AG09309 (cell line): ENCODE data around the gene UCN.

ENCODE experiments used
- DNase-seq: peaks from one replicate; pipeline ENCODE4 v3.0.0-alpha.2; 2010; ENCODE audit warnings: low read depth
- H3K4me3 ChIP-seq: 2 replicates; pipeline ENCODE4 v1.5.1; 2011; ENCODE audit warnings: mild to moderate bottlenecking, low read depth, low read length, moderate library complexity; ENCODE audit not compliant: control insufficient read depth
- TF ChIP-seq, protein P1 (sequence below): IDR thresholded peaks from 2 replicates; pipeline ENCODE4 v1.5.1; 2011; ENCODE audit warnings: mild to moderate bottlenecking, low read depth, low read length, inconsistent platforms; ENCODE audit not compliant: insufficient read depth, control insufficient read depth; ENCODE audit errors: missing control alignments

UCN gene

DNA sequence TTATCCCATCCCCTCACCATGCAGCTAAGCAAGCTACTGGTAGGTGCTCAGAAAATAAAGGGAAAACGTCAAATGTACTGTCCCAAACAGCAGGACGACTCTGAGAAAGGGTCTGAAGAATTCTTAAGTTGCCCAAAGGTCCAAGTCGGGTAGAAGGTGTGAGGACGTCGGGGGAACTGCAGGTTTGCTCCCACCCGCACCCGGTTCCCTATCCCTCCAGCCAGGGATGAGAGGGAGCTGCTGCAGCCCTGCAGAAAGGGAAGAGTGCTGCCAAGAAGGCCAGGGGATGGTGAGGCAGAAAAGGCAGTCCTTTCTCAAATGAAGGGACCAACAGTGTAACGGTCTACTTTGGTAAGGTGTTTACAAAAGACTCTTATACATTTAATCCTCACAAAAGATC, 6.9 kb upstream of the UCN start:
- TF ChIP-seq, protein P1, sequence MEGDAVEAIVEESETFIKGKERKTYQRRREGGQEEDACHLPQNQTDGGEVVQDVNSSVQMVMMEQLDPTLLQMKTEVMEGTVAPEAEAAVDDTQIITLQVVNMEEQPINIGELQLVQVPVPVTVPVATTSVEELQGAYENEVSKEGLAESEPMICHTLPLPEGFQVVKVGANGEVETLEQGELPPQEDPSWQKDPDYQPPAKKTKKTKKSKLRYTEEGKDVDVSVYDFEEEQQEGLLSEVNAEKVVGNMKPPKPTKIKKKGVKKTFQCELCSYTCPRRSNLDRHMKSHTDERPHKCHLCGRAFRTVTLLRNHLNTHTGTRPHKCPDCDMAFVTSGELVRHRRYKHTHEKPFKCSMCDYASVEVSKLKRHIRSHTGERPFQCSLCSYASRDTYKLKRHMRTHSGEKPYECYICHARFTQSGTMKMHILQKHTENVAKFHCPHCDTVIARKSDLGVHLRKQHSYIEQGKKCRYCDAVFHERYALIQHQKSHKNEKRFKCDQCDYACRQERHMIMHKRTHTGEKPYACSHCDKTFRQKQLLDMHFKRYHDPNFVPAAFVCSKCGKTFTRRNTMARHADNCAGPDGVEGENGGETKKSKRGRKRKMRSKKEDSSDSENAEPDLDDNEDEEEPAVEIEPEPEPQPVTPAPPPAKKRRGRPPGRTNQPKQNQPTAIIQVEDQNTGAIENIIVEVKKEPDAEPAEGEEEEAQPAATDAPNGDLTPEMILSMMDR: no peak
- H3K4me3 ChIP-seq: no peak overlapping the region
- DNase-seq: no peak

DNA sequence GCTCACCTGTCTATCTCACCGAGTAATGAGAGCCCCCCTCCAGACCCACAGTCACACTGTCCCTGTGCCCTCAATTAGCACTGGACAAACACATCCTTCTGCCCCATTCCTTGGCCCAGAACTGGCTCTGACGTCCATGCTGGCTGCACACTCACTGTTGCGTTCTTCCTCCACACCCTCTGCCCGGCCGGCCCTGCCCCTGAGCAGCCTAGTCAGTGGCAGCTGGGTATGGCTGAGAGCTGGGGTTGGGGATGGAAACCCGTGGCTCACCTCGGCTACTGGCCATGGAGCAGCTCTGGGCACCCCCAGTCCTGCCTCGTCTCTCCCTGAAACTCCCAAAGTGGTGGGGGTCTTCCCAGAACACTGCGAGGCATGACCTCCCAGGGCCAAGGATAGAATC, 6.5 kb upstream of the UCN start:
- no peak for DNase-seq
- TF ChIP-seq, protein P1: no peak
- H3K4me3 ChIP-seq: no peak overlapping the region

DNA sequence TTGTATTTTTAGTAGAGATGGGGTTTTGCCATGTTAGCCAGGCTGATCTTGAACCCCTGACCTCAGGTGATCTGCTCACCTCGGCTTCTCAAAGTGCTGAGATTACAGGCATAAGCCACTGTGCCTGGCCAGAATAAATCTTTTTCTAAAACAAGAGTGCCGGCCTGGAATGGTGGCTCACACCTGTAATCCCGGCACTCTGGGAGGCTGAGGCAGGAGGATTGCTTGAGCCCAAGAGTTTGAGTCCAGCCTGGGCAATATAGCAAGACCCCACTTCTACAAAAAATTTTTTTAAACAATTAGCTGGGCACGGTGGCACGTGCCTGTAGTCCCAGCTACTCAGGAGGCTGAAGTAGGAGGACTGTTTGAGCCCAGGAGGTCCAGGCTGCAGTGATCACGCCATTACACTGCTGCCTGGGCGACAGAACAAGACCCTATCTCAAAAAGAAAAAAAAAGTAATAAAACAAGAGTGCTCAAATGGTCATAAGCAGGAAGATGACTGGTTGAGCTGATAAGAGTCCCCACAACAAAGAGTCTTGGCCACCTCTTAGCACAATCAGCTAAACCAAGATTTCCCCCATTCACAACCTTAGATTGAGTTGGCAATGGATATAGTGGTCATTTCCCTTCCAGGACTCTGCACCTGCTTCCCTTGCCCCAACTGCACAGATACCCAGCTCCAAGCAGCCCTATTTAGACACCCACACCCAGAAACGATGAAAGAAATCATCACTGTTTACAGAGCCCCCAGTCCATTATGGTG, 5.8 kb upstream of the UCN start:
- H3K4me3 ChIP-seq: no peak overlapping the region
- TF ChIP-seq, protein P1: no peak
- DNase-seq: no peak

DNA sequence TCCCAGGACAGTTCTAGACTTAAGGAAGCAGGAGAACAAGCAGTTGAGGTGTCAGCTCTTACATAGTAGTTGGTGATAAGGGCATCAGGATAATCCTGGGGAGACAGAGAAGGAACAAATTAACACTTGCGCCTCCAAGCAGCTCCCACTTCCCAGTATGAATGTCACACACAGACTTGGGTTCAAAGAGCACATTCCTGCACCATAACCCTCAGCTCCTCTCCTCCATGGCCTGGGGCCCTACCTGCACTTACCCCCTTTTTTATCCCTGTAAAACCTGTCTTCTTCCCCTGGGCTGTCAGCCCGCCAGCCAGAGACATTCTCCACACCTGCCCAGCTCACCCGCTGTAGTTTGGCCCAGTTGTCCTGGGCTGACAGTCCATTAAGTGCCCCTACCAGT, 3.9 kb upstream of the UCN start:
- no peak overlapping the region for H3K4me3 ChIP-seq
- TF ChIP-seq, protein P1: no peak
- no peak for DNase-seq

DNA sequence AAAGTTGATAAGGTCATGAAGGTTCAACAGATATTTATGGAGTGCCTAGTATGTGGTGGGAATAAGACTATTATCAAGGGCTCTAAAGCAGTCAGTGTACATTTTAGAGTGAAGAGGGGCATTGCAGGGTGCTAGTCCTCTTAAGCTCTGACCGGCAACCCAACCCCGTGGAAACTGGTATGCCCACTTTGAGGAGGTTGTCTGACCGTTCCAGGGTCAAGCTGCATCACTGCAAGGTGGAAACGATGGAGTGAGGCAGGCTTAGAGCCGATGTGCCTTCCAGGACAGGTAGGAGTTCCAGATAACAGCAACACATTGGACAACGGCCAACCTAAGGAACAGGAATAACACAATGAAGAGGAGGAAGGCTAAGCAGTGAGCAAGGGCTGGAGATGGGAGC, 1.4 kb upstream of the UCN start:
- DNase-seq: no peak
- no peak overlapping the region for H3K4me3 ChIP-seq
- TF ChIP-seq, protein P1: no peak

DNA sequence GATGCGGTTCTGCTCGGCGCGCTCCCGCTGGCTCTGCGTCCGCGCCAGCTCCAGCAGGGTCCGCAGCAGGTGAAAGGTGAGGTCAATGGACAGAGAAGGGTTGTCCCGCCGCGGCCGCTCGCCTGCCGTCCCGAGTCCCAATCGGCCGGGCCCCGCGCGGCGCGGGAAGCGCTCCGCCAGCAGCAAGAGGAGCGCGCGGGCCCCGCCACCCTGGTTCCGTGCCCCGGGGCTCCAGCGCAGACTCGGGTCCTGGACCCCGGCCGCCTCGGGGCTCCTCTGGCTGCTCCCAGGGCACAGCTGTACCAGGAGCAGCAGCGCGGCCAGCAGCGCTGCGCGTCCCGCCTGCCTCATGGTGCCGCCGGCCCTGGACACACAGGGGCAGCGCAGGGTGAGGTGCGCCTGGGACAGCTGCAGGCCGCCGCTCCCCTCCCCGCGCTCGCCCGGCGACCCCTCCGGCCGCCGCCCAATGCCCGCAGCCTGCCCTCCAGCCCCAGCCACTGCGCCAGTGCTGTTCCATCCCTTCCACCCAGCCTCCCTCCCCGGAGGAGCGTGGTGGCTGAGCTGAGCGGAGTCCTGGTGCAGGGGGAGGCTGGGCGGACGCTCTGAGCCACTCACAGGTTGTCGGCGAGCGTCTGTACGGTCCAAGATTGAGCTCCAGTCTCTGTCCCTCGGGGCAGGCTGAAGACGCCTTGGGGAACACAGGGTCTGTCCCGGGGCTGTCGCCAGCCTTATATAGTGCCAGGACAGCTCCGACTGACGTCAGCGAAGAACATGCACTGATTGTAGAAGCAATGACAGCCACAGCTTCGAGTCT, 493 bp downstream of the UCN start:
- DNase-seq: no peak
- TF ChIP-seq, protein P1: no peak
- no peak overlapping the region for H3K4me3 ChIP-seq
